Measurements from ENCODE around the gene FADS3. TPM values are rescaled to one million over a fixed set of nuclear protein-coding genes. Genes with fewer than 3 reads are reported as not detected.

The FADS3 gene
- polyA plus RNA-seq, 1 donor: 9.1 TPM

- Histone ChIP-seq H3K27ac (ENCODE audit: low read length) (no peak overlapping the region), H3K4me1 (ENCODE audit: control insufficient read depth, insufficient read depth, low read length) (peaks cover 9% of the 10 kb centered on the region), H3K27me3 (ENCODE audit: control insufficient read depth, insufficient read depth, low read length) (no peaks in the 10 kb centered on the region), H3K4me3 (ENCODE audit: low read length) (no peak overlapping the region), H3K9me3 (ENCODE audit: control insufficient read depth, low read depth, low read length) (no peaks in the 10 kb centered on the region), H3K36me3 (ENCODE audit: control insufficient read depth, insufficient read depth, low read length) (peaks cover 61% of the 10 kb centered on the region)
- WGBS (ENCODE audit: insufficient coverage, low lambda C conversion rate): no CpG with 5 or more reads among the region's 27 CpGs
- peak; percentile 66 to 68 for DNase-seq
Observed at GRCh38 chr11:61899146-61899841, 7.9 kb upstream of the FADS3 start.

GRCh38 chr11:61898247-61898582 is 6.9 kb upstream of the FADS3 start:
- Histone ChIP-seq H3K9me3 (ENCODE audit: control insufficient read depth, low read depth, low read length) (no peaks in the 10 kb centered on the region), H3K4me3 (ENCODE audit: low read length) (no peak overlapping the region), H3K27ac (ENCODE audit: low read length) (no peak overlapping the region), H3K36me3 (ENCODE audit: control insufficient read depth, insufficient read depth, low read length) (peaks cover 55% of the 10 kb centered on the region), H3K4me1 (ENCODE audit: control insufficient read depth, insufficient read depth, low read length) (peaks cover 3% of the 10 kb centered on the region), H3K27me3 (ENCODE audit: control insufficient read depth, insufficient read depth, low read length) (no peaks in the 10 kb centered on the region)
- DNase-seq: no peak
- no CpG with 5 or more reads among the region's 9 CpGs for whole genome bisulfite sequencing (ENCODE audit: insufficient coverage, low lambda C conversion rate)

GRCh38 chr11:61897387-61898246 is 6.3 kb upstream of the FADS3 start:
- no CpG with 5 or more reads among the region's 17 CpGs for WGBS (ENCODE audit: insufficient coverage, low lambda C conversion rate)
- H3K4me1 ChIP-seq (ENCODE audit: control insufficient read depth, insufficient read depth, low read length): peaks cover 3% of the 10 kb centered on the region
- H3K27ac ChIP-seq (ENCODE audit: low read length): no peak overlapping the region

GRCh38 chr11:61896665-61897386 is 5.5 kb upstream of the FADS3 start:
- H3K4me3 ChIP-seq (ENCODE audit: low read length): no peak overlapping the region

More at GRCh38 chr11:61897387-61898246, 6.3 kb upstream of the FADS3 start:
- H3K27me3 ChIP-seq (ENCODE audit: control insufficient read depth, insufficient read depth, low read length): no peaks in the 10 kb centered on the region
- peaks cover 53% of the 10 kb centered on the region for H3K36me3 ChIP-seq (ENCODE audit: control insufficient read depth, insufficient read depth, low read length)
- no peaks in the 10 kb centered on the region for H3K9me3 ChIP-seq (ENCODE audit: control insufficient read depth, low read depth, low read length)
- no peak overlapping the region for H3K4me3 ChIP-seq (ENCODE audit: low read length)
- peak in 1 of 2 donors; percentile 42 for DNase-seq

GRCh38 chr11:61895718-61896059 is 4.3 kb upstream of the FADS3 start:
- H3K9me3 ChIP-seq (ENCODE audit: control insufficient read depth, low read depth, low read length): peaks cover 3% of the 10 kb centered on the region
- H3K36me3 ChIP-seq (ENCODE audit: control insufficient read depth, insufficient read depth, low read length): peaks cover 36% of the 10 kb centered on the region
- WGBS (ENCODE audit: insufficient coverage, low lambda C conversion rate): no CpG with 5 or more reads among the region's 4 CpGs
- no peak overlapping the region for H3K4me3 ChIP-seq (ENCODE audit: low read length)
- no peak overlapping the region for H3K27ac ChIP-seq (ENCODE audit: low read length)
- peaks cover 7% of the 10 kb centered on the region for H3K4me1 ChIP-seq (ENCODE audit: control insufficient read depth, insufficient read depth, low read length)
- DNase-seq: no peak
- no peaks in the 10 kb centered on the region for H3K27me3 ChIP-seq (ENCODE audit: control insufficient read depth, insufficient read depth, low read length)

More at GRCh38 chr11:61896665-61897386, 5.5 kb upstream of the FADS3 start:
- Histone ChIP-seq H3K9me3 (ENCODE audit: control insufficient read depth, low read depth, low read length) (peaks cover 1% of the 10 kb centered on the region), H3K27me3 (ENCODE audit: control insufficient read depth, insufficient read depth, low read length) (no peaks in the 10 kb centered on the region), H3K36me3 (ENCODE audit: control insufficient read depth, insufficient read depth, low read length) (peaks cover 47% of the 10 kb centered on the region), H3K4me1 (ENCODE audit: control insufficient read depth, insufficient read depth, low read length) (peaks cover 3% of the 10 kb centered on the region), H3K27ac (ENCODE audit: low read length) (no peak overlapping the region)
- DNase-seq: no peak
- WGBS (ENCODE audit: insufficient coverage, low lambda C conversion rate): no CpG with 5 or more reads among the region's 15 CpGs

GRCh38 chr11:61895046-61895717 is 3.8 kb upstream of the FADS3 start:
- Histone ChIP-seq H3K9me3 (ENCODE audit: control insufficient read depth, low read depth, low read length) (peaks cover 3% of the 10 kb centered on the region), H3K27me3 (ENCODE audit: control insufficient read depth, insufficient read depth, low read length) (no peaks in the 10 kb centered on the region), H3K4me1 (ENCODE audit: control insufficient read depth, insufficient read depth, low read length) (peaks cover 12% of the 10 kb centered on the region), H3K36me3 (ENCODE audit: control insufficient read depth, insufficient read depth, low read length) (peaks cover 33% of the 10 kb centered on the region), H3K4me3 (ENCODE audit: low read length) (no peak overlapping the region), H3K27ac (ENCODE audit: low read length) (no peak overlapping the region)
- DNase-seq: no peak
- WGBS (ENCODE audit: insufficient coverage, low lambda C conversion rate): 50% methylated on average over 2 of the region's 17 CpGs

- DNase-seq: peak in 1 of 2 donors; percentile 14
- Histone ChIP-seq H3K36me3 (ENCODE audit: control insufficient read depth, insufficient read depth, low read length) (peaks cover 22% of the 10 kb centered on the region), H3K9me3 (ENCODE audit: control insufficient read depth, low read depth, low read length) (peaks cover 3% of the 10 kb centered on the region), H3K4me1 (ENCODE audit: control insufficient read depth, insufficient read depth, low read length) (peaks cover 11% of the 10 kb centered on the region), H3K4me3 (ENCODE audit: low read length) (no peak overlapping the region), H3K27me3 (ENCODE audit: control insufficient read depth, insufficient read depth, low read length) (no peaks in the 10 kb centered on the region), H3K27ac (ENCODE audit: low read length) (no peak overlapping the region)
- WGBS (ENCODE audit: insufficient coverage, low lambda C conversion rate): 58% methylated on average over 2 of the region's 5 CpGs
Observed at GRCh38 chr11:61893981-61894380, 2.6 kb upstream of the FADS3 start.

- DNase-seq: no peak
- peaks cover 6% of the 10 kb centered on the region for H3K36me3 ChIP-seq (ENCODE audit: control insufficient read depth, insufficient read depth, low read length)
- no peak overlapping the region for H3K27ac ChIP-seq (ENCODE audit: low read length)
- WGBS (ENCODE audit: insufficient coverage, low lambda C conversion rate): no CpG with 5 or more reads among the region's 12 CpGs
- peaks cover 3% of the 10 kb centered on the region for H3K9me3 ChIP-seq (ENCODE audit: control insufficient read depth, low read depth, low read length)
- peaks cover 9% of the 10 kb centered on the region for H3K4me1 ChIP-seq (ENCODE audit: control insufficient read depth, insufficient read depth, low read length)
- no peaks in the 10 kb centered on the region for H3K27me3 ChIP-seq (ENCODE audit: control insufficient read depth, insufficient read depth, low read length)
- H3K4me3 ChIP-seq (ENCODE audit: low read length): peak overlapping the region; percentile 60
Observed at GRCh38 chr11:61892085-61892370, 683 bp upstream of the FADS3 start.

- no CpG with 5 or more reads among the region's 38 CpGs for WGBS (ENCODE audit: insufficient coverage, low lambda C conversion rate)
- peaks cover 3% of the 10 kb centered on the region for H3K9me3 ChIP-seq (ENCODE audit: control insufficient read depth, low read depth, low read length)
Observed at GRCh38 chr11:61890529-61891330, 615 bp downstream of the FADS3 start.

More at GRCh38 chr11:61890529-61891330, 615 bp downstream of the FADS3 start:
- H3K27ac ChIP-seq (ENCODE audit: low read length): no peak overlapping the region
- peaks cover 9% of the 10 kb centered on the region for H3K4me1 ChIP-seq (ENCODE audit: control insufficient read depth, insufficient read depth, low read length)
- H3K36me3 ChIP-seq (ENCODE audit: control insufficient read depth, insufficient read depth, low read length): no peaks in the 10 kb centered on the region
- H3K27me3 ChIP-seq (ENCODE audit: control insufficient read depth, insufficient read depth, low read length): peaks cover 3% of the 10 kb centered on the region
- H3K4me3 ChIP-seq (ENCODE audit: low read length): peak overlapping the region; percentile 54
- peak in 1 of 2 donors; percentile 27 for DNase-seq

Measured in large intestine (tissue), 3 donors.